H9 (cell line): ENCODE measurements around the gene CNBD2. TPM values are rescaled to one million over a fixed set of nuclear protein-coding genes. Genes with fewer than 3 reads are reported as not detected.
"Not testable (repeated sequence)": the region's sequence is repeated elsewhere in the genome, so short reads cannot be mapped to it uniquely, and the experiment has no call there.

ENCODE experiments used
- DNase-seq: peaks from one replicate; pipeline ENCODE4 v3.0.0-alpha.2; 2017
- H2AFZ ChIP-seq: one replicate; pipeline ENCODE4 v1.6.1; 2013; ENCODE audit warnings: mild to moderate bottlenecking, low read length, control low read depth, moderate library complexity
- H2AK5ac ChIP-seq: 2 replicates; pipeline ENCODE4 v1.6.1; 2013; ENCODE audit warnings: low read length, control low read depth, mixed read lengths; ENCODE audit not compliant: insufficient read length
- H2BK120ac ChIP-seq: one replicate; pipeline ENCODE4 v1.6.1; 2013; ENCODE audit warnings: low read depth, mild to moderate bottlenecking, low read length, control low read depth, inconsistent platforms; ENCODE audit not compliant: poor library complexity, severe bottlenecking
- H2BK12ac ChIP-seq: 2 replicates; pipeline ENCODE4 v1.6.1; 2013; ENCODE audit warnings: low read length, control low read depth, mixed read lengths, low read depth; ENCODE audit not compliant: insufficient read length
- H2BK15ac ChIP-seq: 2 replicates; pipeline ENCODE4 v1.6.1; 2013; ENCODE audit warnings: low read depth, low read length, control low read depth
- H2BK20ac ChIP-seq: one replicate; pipeline ENCODE4 v1.6.1; 2013; ENCODE audit warnings: low read depth, mild to moderate bottlenecking, low read length, control low read depth, inconsistent platforms; ENCODE audit not compliant: poor library complexity, severe bottlenecking
- H2BK5ac ChIP-seq: 2 replicates; pipeline ENCODE4 v1.6.1; 2013; ENCODE audit warnings: low read length, control low read depth, mixed read lengths; ENCODE audit not compliant: insufficient read length
- H3K14ac ChIP-seq: 2 replicates; pipeline ENCODE4 v1.6.1; 2013; ENCODE audit warnings: low read length, control low read depth; ENCODE audit not compliant: insufficient read depth
- H3K18ac ChIP-seq: 2 replicates; pipeline ENCODE4 v1.6.1; 2013; ENCODE audit warnings: low read depth, mild to moderate bottlenecking, mixed read lengths, low read length, control low read depth; ENCODE audit not compliant: insufficient read length
- H3K23ac ChIP-seq: 2 replicates; pipeline ENCODE4 v1.6.1; 2013; ENCODE audit warnings: low read length, control low read depth, mixed read lengths, low read depth; ENCODE audit not compliant: insufficient read length
- H3K23me2 ChIP-seq: 2 replicates; pipeline ENCODE4 v1.6.1; 2013; ENCODE audit warnings: low read depth, mild to moderate bottlenecking, mixed read lengths, low read length, control low read depth; ENCODE audit not compliant: insufficient read length, poor library complexity, severe bottlenecking
- H3K27ac ChIP-seq: 2 replicates; pipeline ENCODE4 v1.5.1; 2013; ENCODE audit warnings: low read length, control low read depth, mixed read lengths, low read depth; ENCODE audit not compliant: insufficient read length
- H3K27me3 ChIP-seq: 2 replicates; pipeline ENCODE4 v1.6.1; 2013; ENCODE audit warnings: low read length, control low read depth, inconsistent platforms; ENCODE audit not compliant: insufficient read depth
- H3K4ac ChIP-seq: 2 replicates; pipeline ENCODE4 v1.6.1; 2013; ENCODE audit warnings: low read depth, mild to moderate bottlenecking, control low read depth, inconsistent platforms, low read length, moderate library complexity
- H3K4me1 ChIP-seq: 2 replicates; pipeline ENCODE4 v1.6.1; 2013; ENCODE audit warnings: low read length, control low read depth, inconsistent platforms; ENCODE audit not compliant: insufficient read depth
- H3K4me2 ChIP-seq: 2 replicates; pipeline ENCODE4 v1.6.1; 2013; ENCODE audit warnings: low read length, control low read depth, mixed read lengths; ENCODE audit not compliant: insufficient read length, insufficient read depth
- H3K56ac ChIP-seq: 2 replicates; pipeline ENCODE4 v1.6.1; 2013; ENCODE audit warnings: low read depth, mild to moderate bottlenecking, mixed read lengths, low read length, control low read depth; ENCODE audit not compliant: insufficient read length
- H3K79me1 ChIP-seq: 2 replicates; pipeline ENCODE4 v1.6.1; 2013; ENCODE audit warnings: low read depth, mild to moderate bottlenecking, moderate library complexity, low read length, control low read depth, inconsistent platforms; ENCODE audit not compliant: insufficient read depth, poor library complexity, severe bottlenecking
- H3K79me2 ChIP-seq: 2 replicates; pipeline ENCODE4 v1.6.1; 2013; ENCODE audit warnings: low read length, control low read depth, inconsistent platforms; ENCODE audit not compliant: insufficient read depth
- H3K9ac ChIP-seq: 2 replicates; pipeline ENCODE4 v1.6.1; 2013; ENCODE audit warnings: low read length, control low read depth, mixed read lengths; ENCODE audit not compliant: insufficient read length; ENCODE audit errors: extremely low read depth
- H3K9me3 ChIP-seq: one replicate; pipeline ENCODE4 v1.6.1; 2013; ENCODE audit warnings: low read depth, low read length, inconsistent platforms; ENCODE audit not compliant: control insufficient read depth
- H3T11ph ChIP-seq: one replicate; pipeline ENCODE4 v1.6.1; 2013; ENCODE audit warnings: mild to moderate bottlenecking, low read length, control low read depth, inconsistent platforms
- H4K20me1 ChIP-seq: one replicate; pipeline ENCODE4 v1.6.1; 2013; ENCODE audit not compliant: control insufficient read depth, insufficient read length, insufficient read depth
- H4K5ac ChIP-seq: 2 replicates; pipeline ENCODE4 v1.6.1; 2013; ENCODE audit warnings: low read depth, mild to moderate bottlenecking, mixed read lengths, low read length, control low read depth; ENCODE audit not compliant: insufficient read length
- H4K8ac ChIP-seq: replicated peaks from 2 replicates; pipeline ENCODE4 v1.6.1; 2013; ENCODE audit warnings: low read length, control low read depth, mixed read lengths, low read depth; ENCODE audit not compliant: insufficient read length
- H4K91ac ChIP-seq: 2 replicates; pipeline ENCODE4 v1.6.1; 2013; ENCODE audit warnings: low read depth, mild to moderate bottlenecking, moderate library complexity, mixed read lengths, low read length, control low read depth; ENCODE audit not compliant: insufficient read length
- H3K27ac Mint-ChIP-seq, 3 experiments: 2 replicates in 2 of 3; 3 replicates in 1 of 3; pipeline ENCODE4 v1.8.0; 2020 to 2021; ENCODE audit warnings: mixed read lengths in 3 of 3, mild to moderate bottlenecking in 1 of 3, moderate library complexity in 1 of 3
- H3K27me3 Mint-ChIP-seq: 2 replicates; pipeline ENCODE4 v1.8.0; 2021; ENCODE audit warnings: low read depth, mild to moderate bottlenecking, moderate library complexity, mixed read lengths
- H3K36me3 Mint-ChIP-seq, 3 experiments: 2 replicates in 2 of 3; 3 replicates in 1 of 3; pipeline ENCODE4 v1.8.0; 2020 to 2021; ENCODE audit warnings: low read depth in 3 of 3, mixed read lengths in 3 of 3; ENCODE audit not compliant: insufficient read depth in 1 of 3
- H3K4me1 Mint-ChIP-seq, 2 experiments: 2 replicates each; pipeline ENCODE4 v1.8.0; 2020; ENCODE audit warnings: mixed read lengths in 2 of 2
- H3K4me3 Mint-ChIP-seq, 2 experiments: 2 replicates in 1 of 2; 3 replicates in 1 of 2; pipeline ENCODE4 v1.8.0; 2020 to 2021; ENCODE audit warnings: mild to moderate bottlenecking in 2 of 2, mixed read lengths in 2 of 2, moderate library complexity in 1 of 2
- H3K9me3 Mint-ChIP-seq, 2 experiments: 2 replicates in 1 of 2; 3 replicates in 1 of 2; pipeline ENCODE4 v1.8.0; 2020; ENCODE audit warnings: mild to moderate bottlenecking in 2 of 2, mixed read lengths in 2 of 2, moderate library complexity in 1 of 2
- WGBS: extraction: QIAGEN DNeasy Blood & Tissue Kit; methylation state at CpG from one replicate; pipeline ENCODE4 v1.1.7; 2013; ENCODE audit warnings: missing lambda C conversion rate, low lambda C conversion rate, mixed read lengths; ENCODE audit not compliant: insufficient read length; ENCODE audit errors: extremely low coverage; 5-methylcytosine and 5-hydroxymethylcytosine counted together
- total RNA-seq: library from RNA; stranded (reverse); gene quantifications from 2 replicates; pipeline ENCODE4 v1.2.1, GENCODE V29; 2021
- TF ChIP-seq, protein P1 (sequence below): fragments of 200-600 bp; sonication (generic); conservative IDR thresholded peaks from 3 replicates; pipeline ENCODE4 v1.8.0; 2021; ENCODE audit warnings: antibody characterized with exemption, mild to moderate bottlenecking

CNBD2 gene
- total RNA-seq, 1 experiment from 2014 or later: 3.1 TPM

DNA sequence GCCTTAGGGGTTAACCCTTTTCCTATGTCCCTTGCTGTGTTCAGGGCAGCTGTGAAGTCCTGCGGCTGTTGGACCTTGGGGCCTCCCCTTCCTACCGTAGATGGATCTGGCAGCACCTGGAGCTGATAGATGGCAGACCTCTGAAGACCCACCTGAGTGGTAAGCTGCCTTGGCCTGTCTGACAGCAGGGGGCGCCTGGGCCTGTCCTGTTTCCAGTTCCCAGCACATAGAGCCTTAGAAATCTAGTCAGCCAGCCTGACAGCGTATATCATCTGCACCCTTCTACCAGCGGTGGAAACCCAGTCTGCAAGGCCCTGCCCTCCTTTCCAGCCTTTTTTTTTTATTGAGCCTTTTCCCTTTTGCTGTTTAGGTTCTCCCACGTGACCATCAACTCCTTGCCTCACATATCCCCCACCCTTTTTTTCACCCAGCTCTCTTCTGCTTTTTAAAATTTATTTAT lies 26.6 kb downstream of the CNBD2 start:
- H2BK5ac ChIP-seq: no peak overlapping the region
- no peaks in the 10 kb centered on the region for H3K79me1 ChIP-seq
- TF ChIP-seq, protein P1, sequence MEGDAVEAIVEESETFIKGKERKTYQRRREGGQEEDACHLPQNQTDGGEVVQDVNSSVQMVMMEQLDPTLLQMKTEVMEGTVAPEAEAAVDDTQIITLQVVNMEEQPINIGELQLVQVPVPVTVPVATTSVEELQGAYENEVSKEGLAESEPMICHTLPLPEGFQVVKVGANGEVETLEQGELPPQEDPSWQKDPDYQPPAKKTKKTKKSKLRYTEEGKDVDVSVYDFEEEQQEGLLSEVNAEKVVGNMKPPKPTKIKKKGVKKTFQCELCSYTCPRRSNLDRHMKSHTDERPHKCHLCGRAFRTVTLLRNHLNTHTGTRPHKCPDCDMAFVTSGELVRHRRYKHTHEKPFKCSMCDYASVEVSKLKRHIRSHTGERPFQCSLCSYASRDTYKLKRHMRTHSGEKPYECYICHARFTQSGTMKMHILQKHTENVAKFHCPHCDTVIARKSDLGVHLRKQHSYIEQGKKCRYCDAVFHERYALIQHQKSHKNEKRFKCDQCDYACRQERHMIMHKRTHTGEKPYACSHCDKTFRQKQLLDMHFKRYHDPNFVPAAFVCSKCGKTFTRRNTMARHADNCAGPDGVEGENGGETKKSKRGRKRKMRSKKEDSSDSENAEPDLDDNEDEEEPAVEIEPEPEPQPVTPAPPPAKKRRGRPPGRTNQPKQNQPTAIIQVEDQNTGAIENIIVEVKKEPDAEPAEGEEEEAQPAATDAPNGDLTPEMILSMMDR: peak; percentile 89
- no peak overlapping the region for H2BK12ac ChIP-seq
- no peak overlapping the region for H2BK120ac ChIP-seq
- H3T11ph ChIP-seq: no peak overlapping the region
- H3K4me3 Mint-ChIP-seq: no peak overlapping the region
- no peak overlapping the region for H3K18ac ChIP-seq
- H3K4me2 ChIP-seq: no peak overlapping the region
- no peak overlapping the region for H4K91ac ChIP-seq
- H3K23ac ChIP-seq: no peak overlapping the region
- no peaks in the 10 kb centered on the region for H3K4me1 ChIP-seq
- H3K79me2 ChIP-seq: no peaks in the 10 kb centered on the region
- H3K27me3 Mint-ChIP-seq: no peaks in the 10 kb centered on the region
- H3K9me3 ChIP-seq: no peaks in the 10 kb centered on the region
- no peak overlapping the region for H2AFZ ChIP-seq
- no peak overlapping the region for H3K27ac Mint-ChIP-seq
- no peaks in the 10 kb centered on the region for H3K23me2 ChIP-seq
- no peak overlapping the region for H3K56ac ChIP-seq
- H3K4me1 Mint-ChIP-seq: peaks cover 4 to 16% of the 10 kb centered on the region in 2 experiments
- no peak overlapping the region for H3K14ac ChIP-seq
- H3K36me3 Mint-ChIP-seq: no peaks in the 10 kb centered on the region
- H2AK5ac ChIP-seq: no peak overlapping the region
- no peaks in the 10 kb centered on the region for H3K27me3 ChIP-seq
- peak; percentile 95 for DNase-seq
- no peak overlapping the region for H4K8ac ChIP-seq
- no peak overlapping the region for H3K9ac ChIP-seq
- H3K4ac ChIP-seq: no peak overlapping the region
- no peak overlapping the region for H2BK20ac ChIP-seq
- H4K5ac ChIP-seq: no peak overlapping the region
- H3K9me3 Mint-ChIP-seq: 0 out of 5 replicates have a peak, but pooled peaks cover 0 to 1% of the 10 kb centered on the region in 2 experiments
- no peaks in the 10 kb centered on the region for H4K20me1 ChIP-seq
- H2BK15ac ChIP-seq: no peak overlapping the region
- no CpG with 5 or more reads among the region's 6 CpGs for WGBS
- no peak overlapping the region for H3K27ac ChIP-seq

DNA sequence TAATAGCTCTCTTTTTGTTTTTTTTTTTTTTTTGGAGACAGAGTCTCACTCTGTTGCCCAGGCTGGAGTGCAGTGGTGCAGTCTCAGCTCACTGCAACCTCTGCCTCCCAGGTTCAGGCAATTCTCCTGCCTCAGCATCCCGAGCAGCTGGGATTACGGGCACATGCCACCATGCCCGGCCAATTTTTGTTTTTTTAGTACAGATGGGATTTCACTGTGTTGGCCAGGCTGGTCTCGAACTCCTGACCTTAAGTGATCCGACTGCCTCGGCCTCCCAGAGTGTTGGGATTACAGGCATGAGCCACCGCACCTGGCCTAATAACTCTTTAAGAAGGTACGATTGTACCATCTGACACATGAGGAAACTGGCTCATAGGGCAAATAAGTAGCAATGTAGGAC lies 28.1 kb downstream of the CNBD2 start:
- not testable (repeated sequence) for H3K18ac ChIP-seq, H3K79me2 ChIP-seq, H3K14ac ChIP-seq, H3K27me3 ChIP-seq, H3K56ac ChIP-seq, H4K8ac ChIP-seq, H3K27ac Mint-ChIP-seq, H2BK12ac ChIP-seq, H3K79me1 ChIP-seq, H2BK5ac ChIP-seq, H2BK20ac ChIP-seq, H4K91ac ChIP-seq, H3K23me2 ChIP-seq, H3K36me3 Mint-ChIP-seq, H3K4me3 Mint-ChIP-seq, H3K23ac ChIP-seq, H3K9ac ChIP-seq, H3K27ac ChIP-seq, H3K4me2 ChIP-seq, H2AK5ac ChIP-seq, H3K9me3 Mint-ChIP-seq, DNase-seq, H2AFZ ChIP-seq, H3K4ac ChIP-seq, H4K20me1 ChIP-seq, H3T11ph ChIP-seq, H2BK15ac ChIP-seq, H3K9me3 ChIP-seq, H4K5ac ChIP-seq, H2BK120ac ChIP-seq, H3K27me3 Mint-ChIP-seq, H3K4me1 ChIP-seq
- peaks cover 4 to 16% of the 10 kb centered on the region in 2 experiments for H3K4me1 Mint-ChIP-seq
- no CpG with 5 or more reads among the region's 8 CpGs for WGBS
